K562 (cell line): ENCODE measurements around the gene HES6. TPM values are rescaled to one million over a fixed set of nuclear protein-coding genes. Genes with fewer than 3 reads are reported as not detected.
A peak's percentile ranks its signal among the peaks of the same experiment; 100 is the strongest.

ENCODE experiments used
- RAD21 ChIP-seq, 2 experiments: fragments of 250-450 bp in 1 of 2; fragments of 450-650 bp in 1 of 2; sonication (Bioruptor Pico) in 1 of 2; formaldehyde crosslinking in 1 of 2; IDR thresholded peaks in 1 of 2; conservative IDR thresholded peaks in 1 of 2; 2 replicates each; pipeline versions ENCODE4 v1.4.0 to v1.8.0; 2020 to 2022; ENCODE audit warnings: mild to moderate bottlenecking in 2 of 2, moderate library complexity in 1 of 2
- RBM25 ChIP-seq: fragments of 200-400 bp; formaldehyde crosslinking; IDR thresholded peaks from 2 replicates; pipeline ENCODE4 v1.6.1; 2018; ENCODE audit warnings: low read length, low read depth, moderate library complexity; ENCODE audit not compliant: severe bottlenecking
- REST ChIP-seq, 2 experiments: fragments of 450-650 bp; formaldehyde crosslinking in 1 of 2; IDR thresholded peaks; 2 replicates each; pipeline versions ENCODE4 v1.4.0 to v1.6.1; 2014 to 2020; ENCODE audit warnings: mild to moderate bottlenecking in 2 of 2, borderline replicate concordance in 1 of 2, low read depth in 1 of 2
- polyA plus RNA-seq, 8 experiments: library from polyadenylated mRNA; depleted of rRNA in 4 of 8; stranded (reverse) in 5 of 8; unstranded in 3 of 8; fragments of >200 nt; fragmentation: Nextera tagmentation in 2 of 8; fragmentation: Illumina TruSeq in 1 of 8; extraction: Ambion mirVana in 2 of 8; extraction: Trizol in 1 of 8; gene quantifications; 2 replicates each; pipeline versions ENCODE4 v1.2.1 to v1.2.3, GENCODE V29; 2011 to 2014; ENCODE audit warnings: inconsistent platforms in 1 of 8, missing spikeins in 1 of 8
- total RNA-seq, 7 experiments: library from RNA; depleted of rRNA in 6 of 7; stranded (reverse); fragments of >200 nt in 6 of 7; fragmentation: Illumina TruSeq in 2 of 7; extraction: Trizol in 2 of 7; gene quantifications; 2 replicates each; pipeline versions ENCODE4 v1.2.1 to v1.2.3, GENCODE V29; 2011 to 2021; ENCODE audit warnings: low replicate concordance in 1 of 7

HES6 gene
- total and polyA plus RNA-seq, 9 of the 15 experiments (the other 6 are each of a cell fraction or from before 2014, with no cell fraction given): 6.2 to 133 (median 29.2) TPM

DNA sequence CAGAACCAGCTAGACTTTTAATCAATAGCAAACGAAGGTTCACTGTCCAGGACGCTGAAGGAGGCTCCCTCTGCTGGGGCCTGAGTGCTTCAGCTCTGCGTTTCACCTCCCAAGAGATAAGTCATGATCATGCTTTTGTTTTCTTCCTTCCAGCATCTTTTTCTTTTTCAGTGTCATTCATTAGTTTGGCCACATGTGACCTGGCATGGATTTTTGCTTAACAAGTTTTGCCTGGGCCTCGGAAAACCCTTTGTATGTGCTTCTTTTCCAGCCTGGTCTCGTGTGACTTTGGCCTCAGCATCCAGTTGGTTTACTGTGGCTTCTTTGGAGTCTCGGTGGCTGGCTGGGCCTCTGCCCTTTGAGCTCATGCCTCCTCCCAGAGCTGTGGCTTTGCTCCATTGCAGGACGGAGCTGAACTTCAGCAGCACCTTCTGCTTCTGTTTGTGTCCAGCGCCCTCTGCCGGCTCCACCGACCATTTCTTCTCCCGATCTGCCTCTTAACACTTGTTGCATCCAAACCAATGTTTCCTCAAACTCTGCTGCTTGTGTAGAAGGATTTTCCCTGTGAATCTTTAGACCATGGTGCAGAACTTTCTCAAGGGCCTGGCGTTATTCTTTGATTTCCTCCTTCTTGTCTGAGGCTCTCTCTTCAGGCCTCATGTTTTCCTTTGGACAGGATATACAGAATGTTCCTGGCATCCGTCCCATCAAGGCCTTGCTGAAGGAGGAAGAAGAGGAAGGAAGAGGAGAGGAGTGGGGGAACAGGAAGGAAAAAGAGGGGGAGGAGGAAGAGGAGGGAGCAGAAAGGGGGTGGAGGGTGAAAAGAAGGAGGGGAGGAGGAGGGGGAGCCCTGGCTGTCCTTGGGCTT, 23.6 kb upstream of the HES6 start (continued):
- peak; percentile 66 to 81 for TF ChIP-seq RAD21 (CRISPR knock-in tag; conservative IDR thresholded peaks at IDR 0.05 in 1 of 2, IDR thresholded peaks at IDR 0.05 in 1 of 2)
- no peak for TF ChIP-seq RBM25
- peak; percentile 71 for TF ChIP-seq REST (IDR thresholded peaks at IDR 0.05; ENCODE audit: borderline replicate concordance)
- TF ChIP-seq REST (CRISPR knock-in tag; IDR thresholded peaks at IDR 0.05; ENCODE audit: low read depth): no peak
- TF ChIP-seq, all 486 proteins: peak for 11
